D341Med (cell line): ENCODE data around the gene ME3.

Experiments used
- DNase-seq: peaks from one replicate; pipeline ENCODE4 v3.0.0; 2012; ENCODE audit warnings: low spot score

The ME3 gene

GRCh38 chr11:86487671-86488070 lies 184.7 kb downstream of the ME3 start:
- no peak for DNase-seq

GRCh38 chr11:86486261-86487030 lies 186.0 kb downstream of the ME3 start:
- DNase-seq: no peak

GRCh38 chr11:86484795-86485166 lies 187.6 kb downstream of the ME3 start:
- no peak for DNase-seq

- DNase-seq: no peak
Observed at GRCh38 chr11:86483940-86484794, 188.2 kb downstream of the ME3 start.

GRCh38 chr11:86483610-86483939 lies 188.8 kb downstream of the ME3 start:
- DNase-seq: no peak

GRCh38 chr11:86482692-86483091 lies 189.7 kb downstream of the ME3 start:
- no peak for DNase-seq

GRCh38 chr11:86481399-86481798 lies 191.0 kb downstream of the ME3 start:
- DNase-seq: no peak

- DNase-seq: no peak
Observed at GRCh38 chr11:86478348-86478747, 194.1 kb downstream of the ME3 start.

- no peak for DNase-seq
Observed at GRCh38 chr11:86477495-86478155, 194.8 kb downstream of the ME3 start.

GRCh38 chr11:86476109-86476861 lies 196.1 kb downstream of the ME3 start:
- no peak for DNase-seq

GRCh38 chr11:86475027-86475426 lies 197.4 kb downstream of the ME3 start:
- DNase-seq: no peak

GRCh38 chr11:86473991-86474833 lies 198.2 kb downstream of the ME3 start:
- no peak for DNase-seq

- DNase-seq: no peak
Observed at GRCh38 chr11:86469491-86470388, 202.7 kb downstream of the ME3 start.

GRCh38 chr11:86468169-86468568 lies 204.2 kb downstream of the ME3 start:
- no peak for DNase-seq

- DNase-seq: no peak
Observed at GRCh38 chr11:86464509-86465221, 207.8 kb downstream of the ME3 start.

GRCh38 chr11:86463955-86464354 lies 208.5 kb downstream of the ME3 start:
- no peak for DNase-seq

GRCh38 chr11:86463120-86463519 lies 209.3 kb downstream of the ME3 start:
- DNase-seq: no peak

- DNase-seq: no peak
Observed at GRCh38 chr11:86461892-86462291, 210.5 kb downstream of the ME3 start.
